ENCODE measurements around the gene GLIS2.

DNA sequence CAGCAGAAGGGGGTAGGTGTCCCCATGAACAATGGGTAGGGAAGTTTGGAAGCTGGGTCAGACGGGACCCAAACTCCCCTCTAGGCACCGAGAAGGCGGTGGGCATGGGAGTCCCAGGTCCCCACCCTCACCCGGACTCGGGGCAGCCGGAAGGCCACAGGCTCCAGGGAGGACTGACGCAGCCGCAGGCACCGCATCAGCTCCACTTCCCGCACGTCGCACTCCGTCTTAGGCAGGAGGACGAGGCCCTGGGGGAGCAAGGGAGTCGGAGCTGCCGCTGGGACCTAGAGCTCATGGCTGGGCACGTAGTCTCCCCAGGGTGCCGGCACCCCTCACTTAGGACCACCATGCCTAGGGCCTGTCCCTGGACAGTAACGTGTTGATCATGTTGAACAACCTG, 42.4 kb downstream of the GLIS2 start:
- TF ChIP-seq CTCF (IDR thresholded peaks at IDR 0.05; ENCODE audit: low read depth, low read length) = no peak
- no peak for TF ChIP-seq EZH2phosphoT487 (IDR thresholded peaks at IDR 0.05; ENCODE audit: low read depth)

All from OCI-LY3 (cell line).